M059J (cell line): ENCODE results near the gene TNFSF8. TPM values are rescaled to one million over a fixed set of nuclear protein-coding genes. Genes with fewer than 3 reads are reported as not detected.

Experiments
- DNase-seq: peaks from one replicate; pipeline ENCODE4 v3.0.0-alpha.2; 2012; ENCODE audit warnings: low read depth
- total RNA-seq: library from RNA; depleted of rRNA; stranded (reverse); fragments of >200 nt; shearing (Covaris generic); gene quantifications from 2 replicates; pipeline ENCODE4 v1.2.3, GENCODE V29; 2014; rRNA removed

The TNFSF8 gene
- not detected in 2 replicates for total RNA-seq

- no peak for DNase-seq
Observed at GRCh38 chr9:114930056-114930812, at the start of gene TNFSF8. TNFSF8 (minus strand) TSS chr9:114930591; CDS start chr9:114930303, 288 bp downstream.

DNA sequence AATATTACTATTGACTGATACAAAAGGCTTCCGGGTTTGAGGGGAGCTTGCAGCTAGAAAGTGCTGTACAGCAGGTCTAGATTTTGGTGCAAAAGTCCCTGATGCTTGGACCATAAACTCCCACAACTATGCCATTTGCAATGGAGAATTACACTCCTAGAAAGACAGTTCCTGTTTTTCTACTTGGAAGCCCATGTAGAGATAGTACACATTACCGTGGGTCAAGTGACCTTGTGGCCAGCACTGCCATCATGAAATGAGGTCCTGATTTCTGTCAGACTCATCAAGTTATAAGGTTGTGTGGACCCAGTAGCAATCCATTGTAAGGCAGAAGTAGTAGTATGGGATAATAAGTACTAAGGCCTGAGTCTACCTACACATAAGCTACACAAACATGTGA is 42.8 kb upstream of the TNFSF8 start:
- no peak for DNase-seq

DNA sequence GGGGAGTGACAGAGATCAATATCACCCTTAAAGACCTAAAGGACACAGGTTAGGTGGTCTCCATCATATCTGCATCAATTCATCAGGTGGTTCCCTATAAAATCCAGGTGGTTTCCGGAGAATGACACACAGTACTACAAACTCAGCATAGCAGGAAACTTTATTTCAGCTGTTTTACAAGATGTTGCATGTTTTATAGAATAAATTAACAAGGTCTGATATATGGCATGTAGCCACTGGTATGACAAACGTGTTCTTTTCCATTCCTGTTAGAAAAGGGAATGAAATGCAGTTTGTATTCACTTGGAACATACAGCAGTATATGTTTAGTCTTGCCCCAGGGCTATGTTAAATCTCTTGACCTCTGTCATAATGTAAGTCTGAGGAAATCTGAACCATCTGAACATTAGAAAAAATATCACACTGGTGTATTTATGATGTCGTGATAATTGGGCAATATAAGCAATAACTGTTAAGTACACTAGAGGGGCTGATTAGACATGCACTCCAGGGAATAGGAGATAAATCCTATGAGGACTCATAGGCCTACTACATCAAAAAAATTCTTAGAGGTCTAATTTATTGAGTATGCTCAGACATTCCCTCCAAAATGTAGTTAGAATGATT is 42.2 kb upstream of the TNFSF8 start:
- no peak for DNase-seq

GRCh38 chr9:114969269-114969668 is 38.9 kb upstream of the TNFSF8 start:
- DNase-seq: no peak

GRCh38 chr9:114968671-114969070 is 38.3 kb upstream of the TNFSF8 start:
- peak; percentile 74 for DNase-seq

GRCh38 chr9:114965564-114965963 is 35.2 kb upstream of the TNFSF8 start:
- DNase-seq: no peak

DNA sequence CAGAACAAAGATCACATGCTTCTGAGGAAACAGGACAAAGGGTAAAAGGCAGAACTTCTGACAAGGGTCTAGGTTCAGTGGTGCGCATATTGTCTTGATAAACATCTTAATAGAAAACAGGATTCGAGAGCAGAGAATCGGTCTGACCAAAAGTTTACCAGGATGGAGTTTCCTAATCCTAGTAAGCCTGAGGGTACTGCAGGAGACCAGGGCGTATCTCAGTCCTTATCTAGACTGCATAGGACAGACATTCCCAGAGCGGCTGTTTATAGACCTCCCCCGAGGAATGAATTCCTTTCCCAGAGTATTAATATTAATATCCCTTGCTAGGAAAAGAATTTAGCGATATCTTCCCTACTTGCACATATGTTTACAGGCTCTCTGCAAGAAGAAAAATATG is 32.4 kb upstream of the TNFSF8 start:
- DNase-seq: no peak

DNA sequence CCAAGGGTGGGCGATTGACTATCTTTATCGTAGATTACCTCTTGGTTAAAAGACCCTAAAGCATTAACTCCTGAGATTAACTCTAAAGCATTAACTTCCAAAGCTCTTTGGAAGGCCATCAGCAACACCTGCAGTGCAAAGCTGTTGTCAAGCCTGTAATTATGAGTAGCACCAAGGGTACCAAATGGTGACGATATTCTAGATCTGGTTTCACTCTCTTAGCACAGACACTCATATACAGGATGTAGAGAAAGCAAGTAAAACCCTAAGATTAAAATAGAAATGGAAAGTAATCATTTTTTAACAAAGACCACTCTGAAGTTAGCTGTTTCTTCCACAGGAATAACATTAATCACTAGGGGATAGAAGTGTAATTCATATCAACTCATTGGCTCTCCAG is 29.9 kb upstream of the TNFSF8 start:
- no peak for DNase-seq

DNA sequence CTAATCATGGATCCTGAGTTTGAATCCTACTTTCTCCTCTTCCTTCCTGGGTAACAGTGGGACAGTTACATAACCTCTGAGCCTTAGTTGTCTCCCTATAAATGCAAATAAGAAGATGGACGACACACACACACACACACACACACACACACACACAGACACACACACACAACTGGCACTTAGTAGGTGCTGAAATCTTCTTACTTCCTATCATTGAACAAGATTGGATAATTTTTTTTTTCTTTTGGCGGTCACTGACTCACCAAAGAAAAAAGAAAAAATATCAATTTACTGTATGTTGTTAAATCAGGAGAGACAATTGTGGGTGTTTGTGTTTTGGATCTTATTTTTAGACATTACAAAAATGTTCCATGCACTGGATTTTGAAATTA is 28.4 kb upstream of the TNFSF8 start:
- DNase-seq: no peak

- DNase-seq: no peak
Observed at GRCh38 chr9:114958021-114958843, 27.8 kb upstream of the TNFSF8 start.

DNA sequence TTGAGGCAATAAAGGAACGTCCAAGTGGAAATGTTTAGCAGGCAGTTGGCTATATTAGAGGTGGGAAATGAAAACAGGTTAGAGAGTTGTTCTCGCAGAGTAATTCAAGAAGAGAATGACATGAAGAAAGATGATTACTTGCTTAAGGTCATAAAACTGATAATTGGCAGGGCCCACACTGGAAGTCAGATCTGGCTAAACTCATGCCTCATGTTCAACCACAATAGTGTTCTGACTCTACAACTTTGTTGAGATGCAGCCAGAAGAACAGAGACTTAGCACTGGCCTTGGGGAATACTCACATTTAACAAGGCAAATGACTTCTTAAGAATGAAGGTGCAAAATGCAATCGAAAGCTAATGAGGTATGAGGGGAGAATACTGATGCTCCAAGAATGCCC is 27.2 kb upstream of the TNFSF8 start:
- DNase-seq: no peak

DNA sequence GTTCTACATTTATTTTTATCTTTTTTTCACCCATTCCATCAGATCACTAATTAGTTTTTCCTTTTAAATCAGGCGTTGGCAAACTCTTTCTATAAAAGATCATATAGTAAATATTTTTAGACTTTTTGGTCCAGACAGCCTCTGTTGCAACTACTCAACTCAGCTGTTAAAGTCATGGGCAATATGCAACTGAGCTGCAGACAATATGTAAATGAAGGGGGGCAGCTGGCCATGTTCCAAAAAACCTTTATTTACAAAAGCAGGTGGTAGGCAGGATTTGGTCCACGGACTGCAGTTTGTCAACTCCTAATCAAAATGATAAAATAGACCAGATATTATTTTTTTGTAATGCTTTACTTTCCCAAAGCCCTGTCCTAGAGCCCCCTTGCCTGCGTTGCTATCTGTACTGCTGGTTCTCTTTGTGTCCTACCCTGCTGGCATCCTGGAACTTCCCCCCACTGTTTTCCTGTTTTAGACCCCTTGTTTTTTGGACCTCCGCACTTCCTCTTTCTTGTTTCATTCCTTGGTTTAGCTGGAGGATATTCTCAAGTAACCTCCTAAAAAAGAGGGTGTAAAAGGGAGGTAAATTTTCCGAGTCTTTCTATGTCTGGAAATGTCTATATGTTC is 24.7 kb upstream of the TNFSF8 start:
- DNase-seq: no peak

DNA sequence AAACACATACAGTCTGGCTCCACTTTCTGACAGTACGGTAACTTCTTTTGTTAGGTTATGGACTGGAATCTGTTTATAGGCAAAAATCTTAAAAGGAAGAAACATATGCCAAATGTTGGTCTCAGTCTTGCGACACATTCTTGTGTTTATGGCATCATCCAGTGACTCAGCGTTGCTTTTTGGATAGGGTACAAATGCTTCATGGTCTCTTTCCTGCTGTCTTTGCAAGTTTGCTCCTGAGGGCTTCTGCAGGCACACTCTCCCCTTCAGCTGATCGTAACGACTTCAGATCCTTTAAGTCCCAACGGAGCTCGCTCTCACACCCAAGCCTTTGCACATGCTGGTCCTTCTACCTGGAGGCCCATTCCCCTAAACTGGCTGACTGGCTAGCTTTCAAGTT is 23.6 kb upstream of the TNFSF8 start:
- DNase-seq: peak; percentile 93

DNA sequence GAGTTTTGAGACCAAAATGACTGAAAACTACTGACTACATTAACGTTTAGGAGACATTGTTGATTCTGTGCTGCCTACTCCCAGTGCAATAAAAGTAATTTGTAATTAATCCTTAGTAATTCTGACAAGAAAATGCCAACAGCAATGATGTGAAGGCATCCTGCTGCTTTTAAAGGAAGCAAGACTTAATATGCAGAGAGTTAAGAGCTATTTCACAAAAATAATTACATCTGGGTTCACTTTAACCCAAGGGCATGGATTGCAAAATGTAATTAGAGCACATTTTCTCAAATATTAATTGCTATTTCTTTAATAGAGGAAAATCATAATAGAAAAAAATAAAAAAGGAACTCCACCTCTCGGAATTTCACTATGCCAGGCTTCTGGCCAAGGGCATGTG is 22.7 kb upstream of the TNFSF8 start:
- DNase-seq: no peak

DNA sequence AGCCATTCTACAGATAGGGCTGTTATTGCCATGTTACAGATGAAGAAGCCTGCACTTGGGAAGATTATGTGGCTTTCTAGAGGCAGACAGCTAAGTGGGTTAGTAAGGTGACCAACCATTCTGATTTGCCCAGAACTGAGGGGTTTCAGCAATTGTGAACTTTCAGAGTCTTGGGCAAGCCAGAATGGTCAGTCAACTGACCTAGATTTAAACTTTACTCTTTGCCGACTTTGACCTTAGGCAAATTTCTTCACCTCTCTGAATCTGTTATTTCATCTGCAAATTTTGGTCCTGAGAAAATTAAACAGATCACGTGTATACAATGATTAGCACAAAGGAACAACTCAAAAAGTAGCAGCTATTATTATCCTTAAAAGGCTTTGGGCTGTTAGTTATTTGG is 20.4 kb upstream of the TNFSF8 start:
- DNase-seq: no peak

- no peak for DNase-seq
Observed at GRCh38 chr9:114947058-114947457, 16.7 kb upstream of the TNFSF8 start.

DNA sequence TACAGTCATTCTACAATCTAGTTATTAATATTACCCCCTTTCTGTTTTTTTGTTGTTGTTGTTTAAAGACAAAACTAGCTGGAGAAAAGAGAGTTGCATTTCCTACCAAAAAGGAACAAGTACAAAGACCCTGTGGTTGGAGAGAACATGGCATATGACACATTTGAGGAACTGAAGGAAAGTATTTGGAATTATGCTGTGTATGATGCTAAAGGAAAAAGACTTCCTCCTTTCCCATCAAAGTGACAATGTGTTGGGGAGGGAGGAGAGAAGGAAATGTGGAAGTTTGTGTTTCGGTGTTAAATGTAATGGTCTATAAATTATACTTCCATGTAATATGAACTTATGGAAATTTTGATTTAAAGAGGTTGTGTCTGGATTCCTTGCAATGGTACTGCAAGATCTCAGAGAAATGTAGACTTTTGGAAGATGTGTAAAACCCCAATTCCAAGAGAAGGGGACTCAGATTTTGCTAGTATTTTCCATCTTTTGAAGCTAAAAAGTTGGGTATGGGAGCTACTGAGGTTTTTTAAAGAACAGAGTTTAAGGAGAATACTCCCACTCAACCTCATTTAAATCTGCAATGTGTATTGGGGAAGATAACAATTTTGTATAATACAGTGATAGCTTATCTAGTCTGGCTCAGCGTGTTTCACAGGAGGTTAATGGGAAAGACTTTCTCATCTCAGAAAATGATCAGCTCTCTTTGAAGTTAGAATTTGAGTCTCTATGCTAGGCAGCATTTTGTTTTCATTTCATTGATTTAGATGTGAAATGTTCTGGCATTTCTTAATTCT is 15.4 kb upstream of the TNFSF8 start:
- no peak for DNase-seq

GRCh38 chr9:114941376-114941775 is 11.0 kb upstream of the TNFSF8 start:
- DNase-seq: no peak

DNA sequence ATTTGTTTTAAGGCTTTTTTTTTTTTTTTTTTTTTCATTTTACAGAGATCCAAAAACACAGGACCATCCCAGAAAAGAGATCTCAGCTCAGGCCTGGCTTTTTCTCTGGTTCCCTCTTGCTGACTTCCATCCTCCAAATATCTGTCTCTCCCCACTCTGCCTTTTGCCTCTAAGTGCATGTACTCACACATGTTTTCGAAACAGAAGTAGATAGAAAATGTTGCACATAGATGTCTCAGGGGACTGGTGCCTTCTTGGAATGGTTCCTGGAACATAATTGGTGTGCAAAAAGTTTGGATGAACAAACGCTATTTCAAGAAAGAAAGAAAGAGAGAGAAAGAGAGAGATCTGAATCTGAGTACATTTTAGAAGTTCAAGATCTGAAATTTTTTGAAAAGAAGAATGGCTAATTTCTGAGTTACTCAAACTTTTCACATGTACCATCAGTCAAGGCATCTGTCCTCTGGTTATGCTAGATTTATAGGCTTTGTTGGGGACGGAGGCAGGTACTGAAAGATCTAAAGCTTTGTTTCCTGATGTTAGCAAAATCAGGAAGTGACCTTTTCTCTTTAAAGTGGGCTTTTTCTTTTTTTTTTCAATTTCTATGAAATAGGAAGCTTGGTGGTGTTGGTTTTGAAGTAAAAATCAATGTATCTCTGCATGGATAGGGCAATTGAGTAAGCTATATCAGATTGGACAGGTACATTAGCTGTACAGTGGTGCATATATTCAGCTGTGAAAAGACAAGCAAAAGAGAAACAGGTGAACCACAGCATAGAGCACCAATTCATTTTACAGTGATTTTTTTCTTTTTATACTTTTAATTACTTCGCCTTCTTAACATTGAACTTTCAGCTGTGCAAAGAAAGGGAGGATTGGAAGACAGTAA is 8.5 kb upstream of the TNFSF8 start:
- no peak for DNase-seq

GRCh38 chr9:114937516-114937915 is 7.1 kb upstream of the TNFSF8 start:
- DNase-seq: no peak
